ENCODE results near the gene DHRS9. TPM values are rescaled to one million over a fixed set of nuclear protein-coding genes. Genes with fewer than 3 reads are reported as not detected.

DHRS9 gene
- total and polyA plus RNA-seq, 9 of the 15 experiments (the other 6 are each of a cell fraction or from before 2014, with no cell fraction given) = 0.27 to 1.7 (median 0.69) TPM

DNA sequence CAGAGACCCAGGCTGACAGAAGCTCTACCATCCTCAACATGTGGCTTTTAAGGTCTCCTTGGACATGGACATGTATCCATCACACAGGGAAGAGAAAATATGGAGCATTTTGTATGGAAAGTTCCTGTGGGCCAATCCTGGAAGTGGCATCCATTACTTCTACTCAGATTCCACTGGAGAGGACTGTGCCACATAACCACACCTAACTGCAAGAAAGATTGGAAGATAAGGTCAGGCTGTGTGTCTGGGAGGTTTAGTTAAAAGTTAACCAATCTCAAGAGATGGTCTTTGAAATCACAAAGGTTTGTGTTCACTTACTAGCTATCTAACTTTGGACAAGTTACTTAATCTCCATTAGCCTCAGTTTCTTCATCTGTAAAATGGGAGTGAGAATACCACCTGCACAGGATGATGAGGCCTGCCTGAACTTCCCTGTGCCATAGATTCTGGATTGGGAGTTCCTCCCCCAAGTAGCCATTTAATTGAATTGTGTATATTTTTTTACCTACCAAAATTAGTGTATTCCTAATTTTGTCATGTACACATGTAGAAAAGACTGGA, 34.3 kb upstream of the DHRS9 start (continued):
- TF ChIP-seq, protein P1, sequence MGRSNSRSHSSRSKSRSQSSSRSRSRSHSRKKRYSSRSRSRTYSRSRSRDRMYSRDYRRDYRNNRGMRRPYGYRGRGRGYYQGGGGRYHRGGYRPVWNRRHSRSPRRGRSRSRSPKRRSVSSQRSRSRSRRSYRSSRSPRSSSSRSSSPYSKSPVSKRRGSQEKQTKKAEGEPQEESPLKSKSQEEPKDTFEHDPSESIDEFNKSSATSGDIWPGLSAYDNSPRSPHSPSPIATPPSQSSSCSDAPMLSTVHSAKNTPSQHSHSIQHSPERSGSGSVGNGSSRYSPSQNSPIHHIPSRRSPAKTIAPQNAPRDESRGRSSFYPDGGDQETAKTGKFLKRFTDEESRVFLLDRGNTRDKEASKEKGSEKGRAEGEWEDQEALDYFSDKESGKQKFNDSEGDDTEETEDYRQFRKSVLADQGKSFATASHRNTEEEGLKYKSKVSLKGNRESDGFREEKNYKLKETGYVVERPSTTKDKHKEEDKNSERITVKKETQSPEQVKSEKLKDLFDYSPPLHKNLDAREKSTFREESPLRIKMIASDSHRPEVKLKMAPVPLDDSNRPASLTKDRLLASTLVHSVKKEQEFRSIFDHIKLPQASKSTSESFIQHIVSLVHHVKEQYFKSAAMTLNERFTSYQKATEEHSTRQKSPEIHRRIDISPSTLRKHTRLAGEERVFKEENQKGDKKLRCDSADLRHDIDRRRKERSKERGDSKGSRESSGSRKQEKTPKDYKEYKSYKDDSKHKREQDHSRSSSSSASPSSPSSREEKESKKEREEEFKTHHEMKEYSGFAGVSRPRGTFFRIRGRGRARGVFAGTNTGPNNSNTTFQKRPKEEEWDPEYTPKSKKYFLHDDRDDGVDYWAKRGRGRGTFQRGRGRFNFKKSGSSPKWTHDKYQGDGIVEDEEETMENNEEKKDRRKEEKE (IDR thresholded peaks at IDR 0.05; ENCODE audit: borderline replicate concordance in 1 of 2, control insufficient read depth in 1 of 2, low read depth in 2 of 2, low read length in 1 of 2) = no peak
- TF ChIP-seq SIN3A (IDR thresholded peaks at IDR 0.05; ENCODE audit: borderline replicate concordance in 2 of 2, control insufficient read depth in 1 of 2, low read depth in 2 of 2, low read length in 2 of 2) (no peak), CHD1 (IDR thresholded peaks at IDR 0.05; ENCODE audit: low read length) (no peak), HDAC1 (IDR thresholded peaks at IDR 0.05) (no peak), FOS (IDR thresholded peaks at IDR 0.05; ENCODE audit: extremely low read depth, insufficient read length) (no peak), RBM15 (IDR thresholded peaks at IDR 0.05; ENCODE audit: insufficient read depth, low read length) (no peak), SMAD1 (IDR thresholded peaks at IDR 0.05; ENCODE audit: low read depth, low read length, partially characterized antibody) (no peak), CTBP1 (IDR thresholded peaks at IDR 0.05; ENCODE audit: borderline replicate concordance) (no peak), SUPT5H (IDR thresholded peaks at IDR 0.05) (no peak), ZNF696 (CRISPR knock-in tag; conservative IDR thresholded peaks at IDR 0.05) (no peak), CBX3 (IDR thresholded peaks at IDR 0.05; ENCODE audit: borderline replicate concordance in 1 of 2, low read length in 2 of 2) (peak in 1 of 2 experiments; percentile 67; a peak in 1 of 3 replicates), CEBPB (tag; IDR thresholded peaks at IDR 0.05) (no peak), KDM1A (IDR thresholded peaks at IDR 0.05) (peak in 1 of 2 experiments; percentile 76; a peak in 3 of 4 replicates), PHTF2 (CRISPR knock-in tag; IDR thresholded peaks at IDR 0.05) (no peak)
- TF ChIP-seq, protein P2, sequence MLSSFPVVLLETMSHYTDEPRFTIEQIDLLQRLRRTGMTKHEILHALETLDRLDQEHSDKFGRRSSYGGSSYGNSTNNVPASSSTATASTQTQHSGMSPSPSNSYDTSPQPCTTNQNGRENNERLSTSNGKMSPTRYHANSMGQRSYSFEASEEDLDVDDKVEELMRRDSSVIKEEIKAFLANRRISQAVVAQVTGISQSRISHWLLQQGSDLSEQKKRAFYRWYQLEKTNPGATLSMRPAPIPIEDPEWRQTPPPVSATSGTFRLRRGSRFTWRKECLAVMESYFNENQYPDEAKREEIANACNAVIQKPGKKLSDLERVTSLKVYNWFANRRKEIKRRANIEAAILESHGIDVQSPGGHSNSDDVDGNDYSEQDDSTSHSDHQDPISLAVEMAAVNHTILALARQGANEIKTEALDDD (IDR thresholded peaks at IDR 0.05) = peak; percentile 48; the same call in 1 of the 2 replicates
- TF ChIP-seq, protein P3, sequence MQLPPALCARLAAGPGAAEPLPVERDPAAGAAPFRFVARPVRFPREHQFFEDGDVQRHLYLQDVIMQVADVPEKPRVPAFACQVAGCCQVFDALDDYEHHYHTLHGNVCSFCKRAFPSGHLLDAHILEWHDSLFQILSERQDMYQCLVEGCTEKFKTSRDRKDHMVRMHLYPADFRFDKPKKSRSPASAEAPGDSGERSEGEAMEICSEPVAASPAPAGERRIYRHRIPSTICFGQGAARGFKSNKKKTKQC (CRISPR knock-in tag; IDR thresholded peaks at IDR 0.05) = no peak
